HPDE6-E6E7 (cell line): ENCODE data around the gene TRIM10.

ENCODE experiments used
- DNase-seq: peaks from one replicate; pipeline ENCODE4 v3.0.0; 2011; ENCODE audit warnings: missing footprints; ENCODE audit errors: extremely low spot score

TRIM10 gene, protein sequence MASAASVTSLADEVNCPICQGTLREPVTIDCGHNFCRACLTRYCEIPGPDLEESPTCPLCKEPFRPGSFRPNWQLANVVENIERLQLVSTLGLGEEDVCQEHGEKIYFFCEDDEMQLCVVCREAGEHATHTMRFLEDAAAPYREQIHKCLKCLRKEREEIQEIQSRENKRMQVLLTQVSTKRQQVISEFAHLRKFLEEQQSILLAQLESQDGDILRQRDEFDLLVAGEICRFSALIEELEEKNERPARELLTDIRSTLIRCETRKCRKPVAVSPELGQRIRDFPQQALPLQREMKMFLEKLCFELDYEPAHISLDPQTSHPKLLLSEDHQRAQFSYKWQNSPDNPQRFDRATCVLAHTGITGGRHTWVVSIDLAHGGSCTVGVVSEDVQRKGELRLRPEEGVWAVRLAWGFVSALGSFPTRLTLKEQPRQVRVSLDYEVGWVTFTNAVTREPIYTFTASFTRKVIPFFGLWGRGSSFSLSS

DNA sequence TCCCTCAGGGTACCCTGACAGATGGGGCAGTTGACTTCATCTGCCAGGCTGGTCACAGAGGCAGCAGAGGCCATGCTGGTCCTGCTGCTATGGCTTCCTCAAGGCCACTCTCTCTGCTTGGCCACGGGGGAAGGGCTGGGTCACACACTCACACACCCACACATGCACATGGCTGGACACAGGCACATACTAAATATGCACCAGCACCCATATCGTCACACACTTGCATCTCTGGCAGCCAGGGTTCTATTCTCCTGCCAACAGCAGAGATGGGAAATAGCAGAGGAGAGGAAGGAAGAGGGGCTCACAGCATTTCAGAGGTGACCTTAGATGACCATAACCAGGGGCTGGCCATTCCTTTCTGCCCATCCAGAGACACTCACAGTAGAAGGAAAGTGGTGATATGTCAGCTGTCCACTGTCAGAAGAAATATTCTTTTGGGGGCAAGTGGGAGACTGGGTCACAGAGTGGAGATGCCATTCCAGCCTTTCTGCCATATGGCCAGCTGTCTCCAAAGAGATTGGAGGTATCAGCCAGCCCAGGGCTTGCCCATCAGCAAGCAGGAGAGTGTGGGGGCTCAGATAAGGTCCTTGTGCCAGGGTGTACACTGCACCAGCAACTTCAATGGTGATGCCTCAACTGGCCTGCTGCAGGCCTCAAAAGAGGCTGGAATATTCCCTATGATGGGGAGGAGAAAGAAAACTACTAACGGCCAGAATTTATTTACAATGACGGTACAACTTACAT is at the start of gene TRIM10:
Gene TRIM10 (minus strand): TSS at position 427 of the 747 bp plus-strand sequence. CDS start 353 bp downstream, at position 74.
- DNase-seq: no peak

DNA sequence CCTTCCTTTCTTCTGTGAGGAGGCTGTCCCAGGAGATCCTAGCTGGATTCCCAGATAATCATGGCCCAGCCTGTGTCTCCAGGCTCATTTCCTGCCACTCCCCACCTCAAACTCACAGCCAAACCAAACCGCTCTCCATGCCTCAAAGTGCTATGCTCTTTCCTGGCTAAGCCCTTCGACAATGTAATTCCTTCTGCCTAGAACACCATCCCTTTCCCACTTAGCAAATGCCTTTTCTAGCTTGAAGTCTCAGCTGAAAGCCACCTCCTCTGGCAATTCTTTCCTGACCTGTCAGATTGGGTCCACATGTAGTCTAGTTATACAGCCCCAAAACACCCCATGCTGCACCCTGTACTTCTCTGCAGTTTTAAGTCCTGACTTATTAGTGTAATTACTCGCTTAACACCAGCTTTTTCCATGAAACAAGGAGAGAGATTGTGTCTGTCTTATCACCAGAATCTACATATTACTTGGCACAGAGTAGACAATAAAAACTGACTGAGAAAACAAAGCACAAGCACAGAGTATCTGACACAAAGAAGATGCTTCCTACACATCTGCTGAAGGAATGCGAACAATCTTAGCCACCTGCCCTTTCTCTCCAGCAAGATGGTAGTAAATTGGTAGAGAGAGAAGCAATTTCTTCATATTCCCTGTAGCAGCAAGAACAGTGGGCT is 46.7 kb upstream of the TRIM10 start:
- DNase-seq: no peak

- no peak for DNase-seq
These were observed 46.0 kb upstream of the TRIM10 start for GRCh38 chr6:30206799-30207618.

DNA sequence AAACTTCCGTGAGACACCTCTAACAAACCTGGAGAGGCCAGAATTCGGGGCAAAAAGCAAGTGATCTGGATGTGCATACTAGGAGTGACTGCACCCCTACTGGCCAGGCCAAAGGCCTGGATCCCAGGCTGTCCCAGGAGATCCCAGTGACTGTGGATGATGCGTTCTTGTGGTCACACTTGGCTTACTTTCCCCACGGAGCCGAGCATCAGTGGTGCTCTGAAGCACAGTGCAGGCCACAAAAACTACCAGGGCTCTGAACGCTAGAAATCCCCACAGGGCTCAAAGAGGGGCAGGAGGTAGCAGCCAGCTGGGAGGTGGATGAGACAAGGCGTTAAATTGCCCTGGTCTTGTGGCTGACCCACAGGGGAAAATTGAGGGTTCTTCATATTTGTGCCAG is 45.1 kb upstream of the TRIM10 start:
- no peak for DNase-seq

DNA sequence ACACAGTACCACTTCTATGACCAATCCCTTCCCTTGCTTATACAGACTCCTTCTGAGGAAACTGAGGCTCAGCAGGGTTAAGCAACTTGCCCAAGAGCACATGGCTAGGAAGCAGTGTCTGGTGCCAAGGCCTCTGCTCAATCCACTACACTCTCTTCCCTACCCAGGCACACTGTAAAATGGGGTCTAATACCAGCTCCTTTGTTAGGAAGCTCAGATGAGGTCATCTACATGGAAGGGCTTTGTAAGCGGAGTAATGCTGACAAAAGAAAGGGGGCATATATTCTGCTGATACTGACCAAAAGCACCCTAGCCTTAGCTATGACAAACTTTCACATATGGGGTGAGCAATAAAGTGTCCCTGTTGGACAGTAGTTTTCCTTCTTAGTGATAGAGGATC is 43.1 kb upstream of the TRIM10 start:
- DNase-seq: no peak

DNA sequence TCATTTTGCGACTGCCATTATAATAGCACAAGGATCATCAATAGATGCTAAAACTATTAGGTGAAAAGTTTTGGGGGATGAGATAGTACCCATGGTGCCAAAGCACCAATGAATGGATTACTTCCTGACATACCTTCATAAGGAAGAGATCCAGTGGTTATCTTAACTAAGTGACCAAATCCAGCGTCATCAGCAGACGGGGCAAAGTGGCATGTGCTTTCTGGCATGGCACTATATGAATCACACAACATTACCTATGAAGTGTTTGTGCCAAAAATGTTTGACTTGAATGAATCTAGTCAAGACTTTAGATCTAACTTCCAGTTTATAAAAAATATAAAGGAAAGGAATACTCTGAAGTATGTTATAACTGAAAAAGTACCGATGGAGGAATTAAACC is 41.4 kb upstream of the TRIM10 start:
- no peak for DNase-seq

- DNase-seq: no peak
These were observed 39.7 kb upstream of the TRIM10 start for GRCh38 chr6:30200551-30201281.

DNA sequence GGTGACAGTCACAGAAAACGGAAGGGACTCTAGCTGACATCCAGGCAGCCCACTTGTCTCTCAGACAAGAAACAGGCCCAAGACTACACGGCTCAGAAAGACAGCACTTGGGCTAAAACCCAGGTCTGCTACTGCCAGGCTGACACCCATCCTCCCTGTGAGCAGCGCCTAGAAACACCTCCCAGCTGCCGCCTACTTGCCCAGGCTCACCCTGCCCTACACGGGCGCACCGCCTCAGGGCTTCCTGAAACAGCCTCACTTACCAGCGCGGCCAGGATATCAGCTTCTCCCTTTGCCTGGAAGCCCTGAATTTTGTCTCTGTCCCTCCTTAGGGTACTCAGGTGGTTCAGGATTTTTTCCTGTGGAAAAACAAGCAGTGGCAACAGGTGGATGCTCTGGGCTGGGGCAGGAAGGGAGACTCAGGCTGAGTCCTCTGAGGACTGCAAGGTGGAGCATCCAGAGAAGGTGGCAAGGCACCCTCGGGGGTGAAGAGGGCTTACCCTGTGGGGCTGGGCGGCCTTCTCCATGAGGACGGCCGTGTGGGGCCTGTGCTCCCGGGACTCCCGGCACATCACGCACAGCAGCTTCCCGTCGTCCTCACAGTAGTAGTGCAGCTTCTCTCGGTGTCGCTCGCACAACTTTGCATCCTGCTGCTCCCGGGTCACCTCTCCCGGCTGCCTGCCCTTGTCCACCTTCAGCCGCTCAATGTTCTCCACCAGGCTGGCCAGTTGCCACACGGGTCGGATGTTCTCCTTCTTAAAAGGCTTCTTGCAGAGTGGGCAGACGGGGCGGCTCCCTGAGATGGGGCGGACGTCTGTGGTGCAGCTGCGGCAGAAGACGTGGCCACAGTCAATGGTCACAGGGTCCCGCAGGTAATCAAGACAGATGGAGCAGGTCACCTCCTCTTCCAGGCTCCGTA is 37.4 kb upstream of the TRIM10 start:
- DNase-seq: no peak

DNA sequence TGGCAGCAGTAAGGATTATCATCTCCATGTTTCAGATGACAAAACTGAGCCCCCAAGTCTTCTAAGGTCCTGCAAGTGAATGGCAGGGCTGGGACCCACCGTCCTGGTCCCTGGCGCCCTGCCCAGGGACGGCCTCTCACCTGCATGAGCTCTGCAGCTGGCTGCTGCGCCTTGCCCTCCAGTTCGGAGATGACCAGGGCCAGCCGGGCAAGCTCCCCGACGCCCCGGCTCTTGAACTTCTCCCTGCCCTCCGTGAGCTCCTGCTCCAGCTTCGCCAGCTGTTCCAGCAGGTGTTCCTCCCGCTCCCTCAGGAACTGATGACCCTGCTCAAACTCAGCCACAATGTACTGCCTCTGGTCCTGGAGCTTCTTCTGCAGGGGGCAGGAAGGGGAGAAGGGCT is 35.4 kb upstream of the TRIM10 start:
- no peak for DNase-seq

GRCh38 chr6:30195951-30196350 is 34.9 kb upstream of the TRIM10 start:
- no peak for DNase-seq

DNA sequence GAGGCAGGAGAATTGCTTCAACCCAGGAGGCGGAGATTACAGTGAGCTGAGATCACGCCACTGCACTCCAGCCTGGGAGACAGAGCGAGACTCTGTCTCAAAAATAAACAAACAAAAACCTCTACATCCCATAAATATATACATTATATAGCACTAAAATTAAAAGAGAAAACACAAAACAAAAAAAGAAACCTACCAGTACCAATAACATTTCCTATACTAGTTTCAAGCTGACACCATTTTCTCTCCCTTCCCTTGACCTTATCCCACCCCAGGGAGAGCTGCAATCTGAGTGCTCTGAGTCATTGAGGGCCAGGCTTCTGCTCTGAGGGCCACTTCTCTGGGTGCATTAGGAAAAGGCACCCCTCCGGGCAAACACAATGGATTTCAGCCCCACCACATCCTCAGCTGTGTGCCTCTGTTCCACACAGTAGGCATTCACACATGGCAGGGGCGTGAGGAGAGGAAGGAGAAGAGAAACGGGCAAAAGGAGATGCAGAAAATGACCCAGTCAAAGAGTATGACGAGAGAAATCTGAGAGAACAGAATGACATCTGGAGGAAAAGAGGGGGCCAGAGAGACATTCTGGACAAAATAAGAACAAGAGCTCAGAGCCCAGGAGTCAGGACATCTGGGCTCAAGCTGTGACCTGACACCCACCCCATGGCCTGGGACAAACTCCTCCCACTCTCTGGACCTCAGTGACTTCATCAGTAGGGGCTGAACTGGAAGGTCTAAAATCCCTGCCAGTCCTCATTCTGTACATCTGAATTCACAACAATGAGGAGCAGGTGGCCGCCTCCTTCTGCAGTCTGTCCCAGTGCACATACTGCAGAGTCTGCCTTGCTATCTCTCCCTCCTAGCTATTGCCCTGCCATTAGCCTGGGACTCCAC is 34.0 kb upstream of the TRIM10 start:
- no peak for DNase-seq

GRCh38 chr6:30192076-30192475 is 31.1 kb upstream of the TRIM10 start:
- DNase-seq: no peak

DNA sequence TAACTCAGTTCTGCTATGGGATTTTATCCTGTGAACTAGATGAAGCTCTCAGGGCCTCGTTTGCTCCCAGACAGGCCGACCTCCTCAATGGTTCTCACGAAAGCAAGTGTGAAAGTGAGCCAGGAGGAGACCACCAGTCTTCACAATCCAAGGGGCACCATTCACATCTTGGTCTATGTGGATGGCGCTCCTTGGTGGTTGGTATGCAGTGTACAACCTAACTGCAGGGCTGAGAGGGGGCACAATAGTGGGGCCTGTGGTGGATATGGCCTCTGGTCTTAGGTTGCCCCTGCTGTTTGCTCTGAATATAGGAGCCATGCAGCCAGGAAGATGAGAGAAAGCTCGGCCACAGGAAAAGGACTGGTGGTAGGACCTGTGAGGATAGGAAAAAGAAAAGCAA is 27.5 kb upstream of the TRIM10 start:
- no peak for DNase-seq

DNA sequence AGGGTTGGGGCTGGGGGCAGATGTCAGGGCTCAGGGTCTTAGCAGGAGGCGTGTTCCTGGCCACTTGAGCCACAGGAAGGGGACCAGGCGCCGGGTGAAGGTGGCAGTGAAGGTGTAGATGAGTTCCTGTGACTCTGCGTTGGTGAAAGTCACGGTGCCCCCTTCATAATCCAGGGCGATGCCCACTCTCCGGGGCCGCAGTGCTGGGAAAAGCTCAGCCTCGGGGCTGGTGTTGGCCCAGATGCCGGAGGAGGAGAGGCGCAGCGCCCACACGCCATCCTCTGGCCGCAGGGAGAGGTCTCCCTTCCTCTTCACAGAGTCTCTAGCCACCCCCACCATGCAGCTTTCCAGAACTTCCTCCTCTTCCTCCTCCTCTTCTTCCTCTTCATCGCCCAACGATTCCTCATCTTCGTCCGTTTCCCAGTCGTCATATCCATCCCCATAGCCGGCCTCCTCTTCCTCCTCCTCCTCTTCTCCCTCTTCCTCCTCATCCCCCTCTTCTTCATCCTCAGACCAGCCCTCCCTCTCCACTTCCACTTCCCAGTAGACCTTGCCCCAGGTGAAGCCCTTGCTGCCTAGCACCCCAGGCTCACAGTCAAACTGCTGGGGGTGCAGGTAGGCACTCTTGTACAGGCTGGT is 25.0 kb upstream of the TRIM10 start:
- no peak for DNase-seq

DNA sequence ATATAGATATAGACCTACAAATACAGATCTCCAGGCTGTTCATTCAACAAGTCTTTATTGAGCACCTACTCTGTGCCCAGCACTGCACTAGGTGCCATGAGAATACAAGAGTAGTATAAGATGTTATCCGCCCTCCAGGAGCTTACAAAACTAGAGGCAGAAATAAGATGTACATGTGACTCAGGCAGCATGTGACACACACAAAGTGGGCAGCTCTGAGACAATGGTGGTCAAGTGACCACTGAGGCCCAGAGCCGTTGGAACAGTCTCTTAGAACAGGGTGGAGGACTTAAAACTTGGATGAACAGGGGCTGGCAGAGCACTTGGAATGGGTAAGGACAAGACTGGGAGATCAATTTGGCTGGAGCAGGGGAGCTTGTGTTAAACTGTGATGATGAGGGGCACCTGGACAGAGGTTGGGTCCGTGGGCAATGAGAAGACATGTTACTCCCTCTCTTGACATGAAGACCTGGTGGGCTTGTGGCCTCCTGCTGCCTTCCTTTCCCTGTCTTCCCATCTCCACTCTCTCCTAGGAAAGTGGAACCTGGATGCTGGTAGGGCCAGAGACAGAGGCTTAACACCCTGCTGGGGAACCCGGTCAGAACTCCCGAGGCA is 23.5 kb upstream of the TRIM10 start:
- no peak for DNase-seq

DNA sequence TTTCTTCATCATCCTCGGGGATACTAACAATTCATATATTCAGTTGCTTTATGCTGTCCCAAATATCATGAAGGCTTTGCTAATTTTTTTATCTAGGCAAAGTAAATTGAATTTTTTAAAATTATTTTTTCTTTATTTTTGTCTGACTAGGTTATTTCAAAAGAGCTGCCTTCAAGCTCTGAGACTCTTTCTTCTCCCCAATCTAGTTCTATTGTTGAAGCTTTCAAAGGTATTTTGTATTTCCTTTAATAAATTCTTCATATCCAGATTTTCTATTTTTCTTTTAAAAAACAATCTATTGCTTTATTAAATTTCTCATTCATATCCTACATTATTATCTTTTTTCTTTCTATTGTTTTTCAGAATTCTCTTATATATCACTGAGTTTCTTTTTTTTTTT is 19.1 kb upstream of the TRIM10 start:
- DNase-seq: no peak

- no peak for DNase-seq
These were observed 17.8 kb upstream of the TRIM10 start for GRCh38 chr6:30178837-30179236.

DNA sequence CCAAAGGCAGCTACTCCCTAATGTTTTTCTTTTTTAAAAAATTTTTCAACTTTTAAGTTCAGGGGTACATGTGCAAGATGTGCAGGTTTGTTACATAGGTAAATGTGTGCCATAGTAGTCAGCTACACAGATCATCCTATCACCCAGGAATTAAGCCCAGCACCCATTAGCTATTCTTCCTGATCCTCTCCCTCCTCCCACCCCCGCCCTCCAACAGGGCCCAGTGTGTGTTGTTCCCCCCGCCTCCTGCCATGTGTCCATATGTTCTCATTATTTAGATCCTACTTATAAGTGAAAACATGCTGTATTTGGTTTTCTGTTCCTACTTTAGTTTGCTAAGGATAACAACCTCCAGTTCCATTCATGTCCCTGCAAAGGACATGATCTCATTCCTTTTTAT is 14.8 kb upstream of the TRIM10 start:
- DNase-seq: no peak
